ENCODE measurements around the gene SIRPA. TPM values are rescaled to one million over a fixed set of nuclear protein-coding genes. Genes with fewer than 3 reads are reported as not detected.

The SIRPA gene
- total and polyA plus RNA-seq, 12 donors = 9.7 to 45.8 (median 24.8) TPM

GRCh38 chr20:1929460-1929859 lies 34.3 kb downstream of the SIRPA start:
- 66 to 77% methylated on average over 3 of the region's 3 CpGs for WGBS, 2 donors
- DNase-seq (no peak), ATAC-seq (no peak)
- Histone ChIP-seq H3K4me3 (no peak overlapping the region), H3K36me3 (peaks cover 0 to 74% (median 0%) of the 10 kb centered on the region in 9 donors), H3K4me1 (peaks cover 0 to 52% (median 25%) of the 10 kb centered on the region in 9 donors), H3K27ac (no peak overlapping the region), H3K27me3 (no peaks in the 10 kb centered on the region), H3K9me3 (no peaks in the 10 kb centered on the region)
- no peak for TF ChIP-seq CTCF (IDR thresholded peaks at IDR 0.05)
- intact Hi-C loops (cut with DNase I) = no loop called here

GRCh38 chr20:1930165-1930564 lies 35.0 kb downstream of the SIRPA start:
- TF ChIP-seq CTCF (IDR thresholded peaks at IDR 0.05) = no peak
- WGBS, 2 donors = 83 to 86% methylated on average over 6 of the region's 6 CpGs
- DNase-seq (no peak), ATAC-seq (no peak)
- Histone ChIP-seq H3K27me3 (no peaks in the 10 kb centered on the region), H3K9me3 (peaks cover 0 to 1% (median 0%) of the 10 kb centered on the region in 11 donors), H3K36me3 (peaks cover 0 to 74% (median 0%) of the 10 kb centered on the region in 9 donors), H3K4me3 (no peak overlapping the region), H3K4me1 (peaks cover 0 to 59% (median 32%) of the 10 kb centered on the region in 9 donors), H3K27ac (no peak overlapping the region)
- intact Hi-C loops (cut with DNase I) = no loop called here

- WGBS, 2 donors = 84% methylated on average over 5 of the region's 5 CpGs
- peaks cover 0 to 5% (median 0%) of the 10 kb centered on the region in 11 donors for H3K9me3 ChIP-seq
- H3K27ac ChIP-seq = no peak overlapping the region
- no peak for DNase-seq
- H3K4me1 ChIP-seq = peaks cover 0 to 60% (median 35%) of the 10 kb centered on the region in 9 donors
- no peak overlapping the region for H3K4me3 ChIP-seq
- no peak for TF ChIP-seq CTCF (IDR thresholded peaks at IDR 0.05)
- no peaks in the 10 kb centered on the region for H3K27me3 ChIP-seq
- H3K36me3 ChIP-seq = peaks cover 0 to 74% (median 0%) of the 10 kb centered on the region in 9 donors
- intact Hi-C loops (cut with DNase I) = no loop called here
- ATAC-seq = no peak
Observed at GRCh38 chr20:1931830-1932229, 36.6 kb downstream of the SIRPA start.

GRCh38 chr20:1932971-1933370 lies 37.8 kb downstream of the SIRPA start:
- DNase-seq (no peak), ATAC-seq (no peak)
- H3K4me1 ChIP-seq = peaks cover 0 to 55% (median 35%) of the 10 kb centered on the region in 9 donors
- no peaks in the 10 kb centered on the region for H3K27me3 ChIP-seq
- no peak overlapping the region for H3K4me3 ChIP-seq
- WGBS, 2 donors = 52 to 57% methylated on average over 2 of the region's 2 CpGs
- peaks cover 0 to 5% (median 0%) of the 10 kb centered on the region in 11 donors for H3K9me3 ChIP-seq
- intact Hi-C loops (cut with DNase I) = loop anchor here in 1 of 10 donors (1.0 kb wide), 1 partner anchor 133 kb away; no protein-coding TSS in a partner anchor
- H3K36me3 ChIP-seq = peaks cover 0 to 72% (median 0%) of the 10 kb centered on the region in 9 donors
- TF ChIP-seq CTCF (IDR thresholded peaks at IDR 0.05) = no peak
- H3K27ac ChIP-seq = peak overlapping the region in 7 of 10 donors; percentile 36 to 79 (median 70)
